Measurements from ENCODE around the gene CCDC88B.

The CCDC88B gene

GRCh38 chr11:64360448-64360921 lies 20.5 kb downstream of the CCDC88B start:
- DNase-seq, result peak; percentile 45

- DNase-seq, result no peak
Measured at GRCh38 chr11:64361659-64362058, 21.7 kb downstream of the CCDC88B start.

GRCh38 chr11:64362339-64362738 lies 22.3 kb downstream of the CCDC88B start:
- DNase-seq, result no peak

- no peak for DNase-seq
Measured at GRCh38 chr11:64364435-64364834, 24.4 kb downstream of the CCDC88B start.

GRCh38 chr11:64364911-64365310 lies 24.9 kb downstream of the CCDC88B start:
- DNase-seq, result no peak

GRCh38 chr11:64366751-64367150 lies 26.7 kb downstream of the CCDC88B start:
- no peak for DNase-seq

GRCh38 chr11:64367931-64368672 lies 28.1 kb downstream of the CCDC88B start:
- DNase-seq, result no peak

GRCh38 chr11:64368673-64369074 lies 28.7 kb downstream of the CCDC88B start:
- no peak for DNase-seq

GRCh38 chr11:64369440-64370421 lies 29.7 kb downstream of the CCDC88B start:
- no peak for DNase-seq

GRCh38 chr11:64371201-64371600 lies 31.2 kb downstream of the CCDC88B start:
- DNase-seq, result no peak

GRCh38 chr11:64372021-64372420 lies 32.0 kb downstream of the CCDC88B start:
- no peak for DNase-seq

GRCh38 chr11:64372802-64373597 lies 33.0 kb downstream of the CCDC88B start:
- no peak for DNase-seq

- DNase-seq, result no peak
Measured at GRCh38 chr11:64373598-64373974, 33.6 kb downstream of the CCDC88B start.

GRCh38 chr11:64376071-64376470 lies 36.1 kb downstream of the CCDC88B start:
- no peak for DNase-seq

GRCh38 chr11:64378335-64378880 lies 38.4 kb downstream of the CCDC88B start:
- DNase-seq, result no peak

- DNase-seq, result no peak
Measured at GRCh38 chr11:64379160-64379559, 39.2 kb downstream of the CCDC88B start.

- DNase-seq, result no peak
Measured at GRCh38 chr11:64379817-64380709, 40.1 kb downstream of the CCDC88B start.

- no peak for DNase-seq
Measured at GRCh38 chr11:64381350-64381749, 41.3 kb downstream of the CCDC88B start.

GRCh38 chr11:64382047-64382446 lies 42.0 kb downstream of the CCDC88B start:
- no peak for DNase-seq

- DNase-seq, result no peak
Measured at GRCh38 chr11:64382586-64382985, 42.6 kb downstream of the CCDC88B start.

- DNase-seq, result no peak
Measured at GRCh38 chr11:64383580-64383979, 43.6 kb downstream of the CCDC88B start.
